B cell (primary cell): ENCODE data around the gene CAPN15.

Experiments used
- CTCF ChIP-seq: fragments of 200-600 bp; IDR thresholded peaks from one replicate; pipeline ENCODE4 v1.8.0; 2022; ENCODE audit warnings: antibody characterized with exemption, mild to moderate bottlenecking
- EZH2 ChIP-seq: IDR thresholded peaks from 2 replicates; pipeline ENCODE4 v1.6.1; 2012; ENCODE audit warnings: borderline replicate concordance, low read depth, mild to moderate bottlenecking, moderate library complexity, low read length; ENCODE audit not compliant: insufficient read depth, poor library complexity, severe bottlenecking

DNA sequence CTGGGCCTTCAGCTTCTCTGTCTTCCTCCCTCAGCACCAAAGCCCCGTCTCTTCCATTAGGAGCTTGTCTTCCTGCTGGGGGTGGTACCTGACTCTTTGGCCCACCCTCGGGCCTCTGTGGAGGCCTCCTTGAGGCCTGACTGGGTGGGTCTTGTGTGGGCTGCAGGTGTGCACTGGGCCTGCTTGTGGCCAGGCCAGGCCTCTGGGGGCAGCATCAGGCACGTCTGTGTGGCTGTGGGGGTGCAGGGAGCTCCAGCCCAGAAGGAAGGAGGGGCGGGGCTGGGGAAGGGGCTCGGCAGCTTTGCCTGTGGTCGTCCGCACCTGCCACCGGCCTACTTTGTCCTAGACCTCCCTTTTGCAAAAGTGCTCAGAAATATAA lies 49.3 kb downstream of the CAPN15 start:
- TF ChIP-seq CTCF (no peak), EZH2 (no peak)
